HepG2 (cell line): ENCODE measurements around the gene VKORC1. TPM values are rescaled to one million over a fixed set of nuclear protein-coding genes. Genes with fewer than 3 reads are reported as not detected.

Source experiments
- ATAC-seq: fragments of 200-7000 bp; cut with Tn5 transposase; 3 replicates; pipeline ENCODE4 v1.9.1; 2020; ENCODE audit warnings: mild to moderate bottlenecking, moderate library complexity
- BruUV-seq: library from RNA; stranded (reverse); fragments of 400-500 nt; replicated peaks from 2 replicates; lab custom pipeline; 2021; lab: Mats Ljungman, UMichigan
- CTCF ChIA-PET: fragments of 300-600 bp; formaldehyde crosslinking; extraction: SDS; loops from one replicate; lab custom pipeline; 2021; ENCODE audit warnings: low total read pairs, inconsistent platforms, low intra/inter-chr PET ratio; lab: Yijun Ruan, JAX
- POLR2A ChIA-PET: fragments of 350-600 bp; sonication (Branson Sonifier 250); formaldehyde crosslinking; loops from one replicate; lab custom pipeline; 2020; ENCODE audit warnings: antibody characterized with exemption, inconsistent platforms; lab: Yijun Ruan, JAX
- DNase-seq: peaks from one replicate; pipeline ENCODE4 v3.0.0-alpha.2; 2015; ENCODE audit warnings: low spot score
- FAIRE-seq: peaks from 3 replicates; lab custom pipeline; 2011; peaks lifted over from hg19 to GRCh38; lab: Jason Lieb, UNC
- H2AFZ ChIP-seq: one replicate; pipeline ENCODE4 v1.6.1; 2011; ENCODE audit warnings: low read length, inconsistent platforms
- H3K27ac ChIP-seq: fragments of 300-600 bp; 3 replicates; pipeline ENCODE4 v1.8.0; 2011; ENCODE audit warnings: mixed run types, mild to moderate bottlenecking, mixed read lengths, low read length, inconsistent platforms; ENCODE audit not compliant: insufficient read depth; ENCODE audit errors: extremely low read length
- H3K27me3 ChIP-seq, 2 experiments: fragments of 200-600 bp in 1 of 2; 2 replicates in 1 of 2; 3 replicates in 1 of 2; pipeline versions ENCODE4 v1.6.0 to v1.8.0; 2011; ENCODE audit warnings: low read length in 2 of 2, mild to moderate bottlenecking in 2 of 2, moderate library complexity in 2 of 2, inconsistent platforms in 1 of 2; ENCODE audit not compliant: insufficient read depth in 2 of 2, control insufficient read depth in 1 of 2
- H3K36me3 ChIP-seq, 2 experiments: fragments of 200-600 bp in 1 of 2; replicated peaks in 1 of 2; 2 replicates in 1 of 2; 3 replicates in 1 of 2; pipeline versions ENCODE4 v1.5.1 to v1.8.0; 2011; ENCODE audit warnings: low read length in 2 of 2, inconsistent platforms in 1 of 2; ENCODE audit not compliant: insufficient read depth in 2 of 2, control insufficient read depth in 1 of 2
- H3K4me1 ChIP-seq: 2 replicates; pipeline ENCODE4 v1.5.1; 2012; ENCODE audit warnings: low read length, inconsistent platforms; ENCODE audit not compliant: insufficient read depth
- H3K4me2 ChIP-seq: 2 replicates; pipeline ENCODE4 v1.6.0; 2011; ENCODE audit warnings: low read depth, low read length, inconsistent platforms
- H3K4me3 ChIP-seq, 3 experiments: fragments of 200-600 bp in 1 of 3; sonication (generic), shearing (Covaris generic) in 1 of 3; replicated peaks in 1 of 3; 2 replicates each; pipeline ENCODE4 v1.5.1; 2011 to 2016; ENCODE audit warnings: low read length in 3 of 3, inconsistent platforms in 2 of 3, low read depth in 2 of 3, mild to moderate bottlenecking in 2 of 3, control low read depth in 1 of 3, mixed read lengths in 1 of 3; ENCODE audit not compliant: insufficient read depth in 1 of 3
- H3K79me2 ChIP-seq: one replicate; pipeline ENCODE4 v1.6.1; 2011; ENCODE audit warnings: low read length, inconsistent platforms; ENCODE audit not compliant: insufficient read depth
- H3K9ac ChIP-seq: 2 replicates; pipeline ENCODE4 v1.6.0; 2011; ENCODE audit warnings: mild to moderate bottlenecking, low read depth, low read length, inconsistent platforms; ENCODE audit not compliant: insufficient read depth
- H3K9me3 ChIP-seq: 2 replicates; pipeline ENCODE4 v1.5.1; 2012; ENCODE audit warnings: mild to moderate bottlenecking, low read length
- H4K20me1 ChIP-seq: 2 replicates; pipeline ENCODE4 v1.6.0; 2011; ENCODE audit warnings: inconsistent platforms, mild to moderate bottlenecking, low read length, moderate library complexity; ENCODE audit not compliant: insufficient read depth
- ARID4A ChIP-seq: sonication (generic); formaldehyde crosslinking; IDR thresholded peaks from 2 replicates; pipeline ENCODE4 v1.5.0; 2020; ENCODE audit warnings: mild to moderate bottlenecking, missing genetic modification reagents, borderline replicate concordance
- ATF7 ChIP-seq, 2 experiments: fragments of 450-650 bp in 1 of 2; sonication (generic) in 1 of 2; formaldehyde crosslinking in 1 of 2; IDR thresholded peaks; 2 replicates each; pipeline versions ENCODE4 v1.4.0 to v1.6.1; 2016 to 2020; ENCODE audit warnings: antibody characterized with exemption in 1 of 2, mild to moderate bottlenecking in 1 of 2, missing genetic modification reagents in 1 of 2
- GZF1 ChIP-seq: sonication (generic); formaldehyde crosslinking; IDR thresholded peaks from 2 replicates; pipeline ENCODE4 v1.5.1; 2020; ENCODE audit warnings: mild to moderate bottlenecking, missing genetic modification reagents
- HOXA9 ChIP-seq: sonication (generic); formaldehyde crosslinking; IDR thresholded peaks from 2 replicates; pipeline ENCODE4 v1.8.1; 2022; ENCODE audit warnings: missing genetic modification reagents, mild to moderate bottlenecking, moderate library complexity, borderline replicate concordance
- KLF9 ChIP-seq: IDR thresholded peaks from 2 replicates; pipeline ENCODE4 v1.6.1; 2016; ENCODE audit warnings: low read depth
- MED1 ChIP-seq: sonication (generic); formaldehyde crosslinking; IDR thresholded peaks from 2 replicates; pipeline ENCODE4 v1.4.0; 2020; ENCODE audit warnings: missing genetic modification reagents
- NCOA1 ChIP-seq: sonication (generic); formaldehyde crosslinking; IDR thresholded peaks from 2 replicates; pipeline ENCODE4 v1.9.0; 2021; ENCODE audit warnings: missing genetic modification reagents
- POLR2AphosphoS5 ChIP-seq: IDR thresholded peaks from 2 replicates; pipeline ENCODE4 v1.6.1; 2012; ENCODE audit warnings: low read depth, low read length
- THYN1 ChIP-seq: sonication (generic); formaldehyde crosslinking; IDR thresholded peaks from 2 replicates; pipeline ENCODE4 v1.8.1; 2023; ENCODE audit warnings: low read depth, mild to moderate bottlenecking, moderate library complexity, missing genetic modification reagents, borderline replicate concordance
- ZFP37 ChIP-seq: sonication (generic); formaldehyde crosslinking; IDR thresholded peaks from 2 replicates; pipeline ENCODE4 v1.4.0; 2020; ENCODE audit warnings: missing genetic modification reagents, borderline replicate concordance
- ZNF33B ChIP-seq: sonication (generic); formaldehyde crosslinking; IDR thresholded peaks from 2 replicates; pipeline ENCODE4 v1.5.1; 2020; ENCODE audit warnings: mild to moderate bottlenecking, missing genetic modification reagents
- ZNF431 ChIP-seq: sonication (generic); formaldehyde crosslinking; IDR thresholded peaks from 2 replicates; pipeline ENCODE4 v1.9.0; 2022; ENCODE audit warnings: missing genetic modification reagents, low read depth, mild to moderate bottlenecking, borderline replicate concordance
- ZSCAN21 ChIP-seq: sonication (generic); formaldehyde crosslinking; IDR thresholded peaks from 2 replicates; pipeline ENCODE4 v1.8.0; 2022; ENCODE audit warnings: mild to moderate bottlenecking, missing genetic modification reagents, moderate library complexity, borderline replicate concordance
- ZSCAN25 ChIP-seq: sonication (generic); formaldehyde crosslinking; IDR thresholded peaks from 2 replicates; pipeline ENCODE4 v1.8.0; 2022; ENCODE audit warnings: mild to moderate bottlenecking, missing genetic modification reagents
- WGBS: methylation state at CpG from one replicate; pipeline ENCODE4 v1.1.6; 2017; ENCODE audit warnings: low lambda C conversion rate; 5-methylcytosine and 5-hydroxymethylcytosine counted together
- in situ Hi-C: cut with HindIII; loops from 2 replicates; pipeline ENCODE4 v1.10.0; 2017; ENCODE audit warnings: low pct_unique_long_range_greater_than_20kb; ENCODE audit not compliant: extremely low pct_ligation_motif_present
- intact Hi-C: fragments of 100-400 bp; cut with micrococcal nuclease; formaldehyde crosslinking; loops from one replicate; pipeline ENCODE4 v1.10.0; 2022; ENCODE audit not compliant: unreplicated experiment
- polyA plus RNA-seq, 8 experiments: library from polyadenylated mRNA; depleted of rRNA in 3 of 8; stranded (reverse) in 7 of 8; unstranded in 1 of 8; fragments of >200 nt; fragmentation: Illumina TruSeq in 4 of 8; extraction: Trizol in 4 of 8; gene quantifications; 2 replicates each; pipeline versions ENCODE4 v1.2.1 to v1.2.3, GENCODE V29; 2011 to 2016; ENCODE audit warnings: low read depth in 4 of 8, missing spikeins in 1 of 8, mixed read lengths in 1 of 8; ENCODE audit not compliant: insufficient read depth in 1 of 8
- total RNA-seq, 5 experiments: library from RNA; depleted of rRNA; stranded (reverse); fragments of >200 nt; fragmentation: Illumina TruSeq; extraction: Trizol; gene quantifications; 2 replicates each; pipeline ENCODE4 v1.2.3, GENCODE V29; 2016; ENCODE audit warnings: low read depth in 1 of 5
- TF ChIP-seq, protein P1 (sequence below): sonication (generic); formaldehyde crosslinking; IDR thresholded peaks from 2 replicates; pipeline ENCODE4 v1.8.1; 2022; ENCODE audit warnings: low read depth, mild to moderate bottlenecking, missing genetic modification reagents

VKORC1 gene
- total and polyA plus RNA-seq, 2 of the 13 experiments (the other 11 are each of a cell fraction or from before 2014, with no cell fraction given), result 141 to 615 TPM

DNA sequence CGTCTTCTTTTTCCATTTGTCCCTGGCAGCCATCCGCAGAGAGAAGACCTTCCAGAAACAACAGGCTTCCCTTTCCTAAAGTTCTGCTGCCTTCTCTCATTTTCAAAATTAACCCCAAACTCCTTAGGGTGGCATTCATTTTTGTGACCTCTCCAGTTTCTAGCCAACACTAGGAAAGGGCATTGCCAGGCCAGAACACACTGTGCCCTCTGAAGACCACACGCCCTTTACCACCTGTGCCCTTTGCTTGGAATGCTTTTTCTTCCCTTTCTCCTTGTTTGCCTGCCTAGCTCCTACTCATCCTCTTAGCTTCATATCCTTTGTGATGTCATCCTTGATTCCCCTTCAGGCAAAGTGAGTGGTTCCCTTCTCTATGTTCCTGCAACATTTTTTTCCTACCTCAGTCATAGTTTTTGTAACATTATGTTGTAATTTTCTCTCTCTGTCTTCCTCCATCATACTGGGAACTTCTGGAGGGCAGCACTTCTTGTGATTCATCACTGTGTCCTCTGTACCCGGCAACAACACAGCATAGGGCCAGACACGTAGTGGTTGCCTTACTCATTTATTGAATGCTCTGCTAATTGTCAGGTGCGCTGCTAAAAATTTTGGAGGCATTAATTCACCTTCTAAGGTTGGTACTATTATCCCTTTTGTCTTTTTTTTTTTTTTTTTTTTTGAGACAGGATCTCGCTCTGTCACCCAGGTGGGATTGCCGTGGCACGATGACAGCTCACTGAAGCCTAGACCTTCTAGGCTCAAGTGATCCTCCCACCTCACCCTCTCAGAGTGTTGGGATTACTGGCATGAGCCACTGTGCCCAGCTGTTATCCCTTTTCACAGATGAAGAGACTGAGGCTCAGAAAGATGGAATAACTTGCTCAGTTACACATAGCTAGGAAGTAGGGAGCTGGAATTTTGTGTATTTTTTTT lies 23.9 kb upstream of the VKORC1 start:
- 66% methylated on average over 9 of the region's 9 CpGs for WGBS
- no peak for DNase-seq
- Histone ChIP-seq H3K27me3 (no peaks in the 10 kb centered on the region; a peak in 1 of 5 replicates), H3K4me2 (peak overlapping the region; percentile 89), H2AFZ (no peak overlapping the region), H3K9me3 (no peaks in the 10 kb centered on the region), H3K4me1 (peaks cover 28% of the 10 kb centered on the region), H3K27ac (peak overlapping the region; percentile 70), H3K79me2 (peaks cover 18% of the 10 kb centered on the region), H3K36me3 (peaks cover 10 to 28% of the 10 kb centered on the region in 2 experiments), H4K20me1 (0 out of 2 replicates have a peak, but pooled peaks cover 3% of the 10 kb centered on the region), H3K9ac (peak overlapping the region; percentile 77), H3K4me3 (peak overlapping the region; percentile 67 to 83 (median 81))
- TSS peak; percentile 48 for BruUV-seq
- ChIA-PET POLR2A (interaction anchor here (0.7 to 9.6 kb wide), 44 partner anchors 10 to 755 kb away, joined by 3 to 275 read pairs (median 5); partner anchors contain the start of genes ARMC5, BCKDK, FUS and HSD3B7), CTCF (no interaction called here)
- intact Hi-C loops (no loop called here), in situ Hi-C loops (no loop called here)
- FAIRE-seq, result no peak
- no peak for ATAC-seq
- 0 out of 2 replicates have a peak, but pooled peaks have one; percentile 21 for TF ChIP-seq NCOA1
- no peak for TF ChIP-seq ZNF431 (CRISPR knock-in tag)
- TF ChIP-seq GZF1 (CRISPR knock-in tag), result no peak
- TF ChIP-seq POLR2AphosphoS5, result no peak
- 0 out of 2 replicates have a peak, but pooled peaks have one; percentile 2 for TF ChIP-seq MED1 (CRISPR knock-in tag)
- 0 out of 2 replicates have a peak, but pooled peaks have one; percentile 14 for TF ChIP-seq ZSCAN25 (CRISPR knock-in tag)
- TF ChIP-seq THYN1 (CRISPR knock-in tag), result no peak
- 0 out of 2 replicates have a peak, but pooled peaks have one; percentile 7 for TF ChIP-seq ZSCAN21 (CRISPR knock-in tag)
- TF ChIP-seq ATF7 (IDR thresholded peaks at IDR 0.05), result peak; percentile 31; the same call in 1 of the 2 replicates
- no peak for TF ChIP-seq ATF7 (CRISPR knock-in tag; IDR thresholded peaks at IDR 0.05)
- TF ChIP-seq ZFP37 (CRISPR knock-in tag), result 0 out of 2 replicates have a peak, but pooled peaks have one; percentile 21
- TF ChIP-seq KLF9 (CRISPR knock-in tag), result no peak
- TF ChIP-seq, protein P1, sequence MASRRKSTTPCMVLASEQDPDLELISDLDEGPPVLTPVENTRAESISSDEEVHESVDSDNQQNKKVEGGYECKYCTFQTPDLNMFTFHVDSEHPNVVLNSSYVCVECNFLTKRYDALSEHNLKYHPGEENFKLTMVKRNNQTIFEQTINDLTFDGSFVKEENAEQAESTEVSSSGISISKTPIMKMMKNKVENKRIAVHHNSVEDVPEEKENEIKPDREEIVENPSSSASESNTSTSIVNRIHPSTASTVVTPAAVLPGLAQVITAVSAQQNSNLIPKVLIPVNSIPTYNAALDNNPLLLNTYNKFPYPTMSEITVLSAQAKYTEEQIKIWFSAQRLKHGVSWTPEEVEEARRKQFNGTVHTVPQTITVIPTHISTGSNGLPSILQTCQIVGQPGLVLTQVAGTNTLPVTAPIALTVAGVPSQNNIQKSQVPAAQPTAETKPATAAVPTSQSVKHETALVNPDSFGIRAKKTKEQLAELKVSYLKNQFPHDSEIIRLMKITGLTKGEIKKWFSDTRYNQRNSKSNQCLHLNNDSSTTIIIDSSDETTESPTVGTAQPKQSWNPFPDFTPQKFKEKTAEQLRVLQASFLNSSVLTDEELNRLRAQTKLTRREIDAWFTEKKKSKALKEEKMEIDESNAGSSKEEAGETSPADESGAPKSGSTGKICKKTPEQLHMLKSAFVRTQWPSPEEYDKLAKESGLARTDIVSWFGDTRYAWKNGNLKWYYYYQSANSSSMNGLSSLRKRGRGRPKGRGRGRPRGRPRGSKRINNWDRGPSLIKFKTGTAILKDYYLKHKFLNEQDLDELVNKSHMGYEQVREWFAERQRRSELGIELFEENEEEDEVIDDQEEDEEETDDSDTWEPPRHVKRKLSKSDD, result no peak
- no peak for TF ChIP-seq ZNF33B (CRISPR knock-in tag)
- TF ChIP-seq HOXA9 (CRISPR knock-in tag), result no peak
- no peak for TF ChIP-seq ARID4A (CRISPR knock-in tag)
